SU-DHL-6 (cell line): ENCODE data around the gene SMOC2.

Experiments used
- H2AFZ ChIP-seq: fragments of 200-600 bp; sonication (generic); 2 replicates; pipeline ENCODE4 v1.6.1; 2014; ENCODE audit warnings: low read depth, mild to moderate bottlenecking, moderate library complexity, mixed read lengths, antibody characterized with exemption, low read length; ENCODE audit not compliant: severe bottlenecking
- H3F3A ChIP-seq: fragments of 200-600 bp; shearing (Covaris generic); 2 replicates; pipeline ENCODE4 v1.6.0; 2016; ENCODE audit warnings: antibody characterized with exemption, mild to moderate bottlenecking; ENCODE audit not compliant: insufficient read depth
- H3K27ac ChIP-seq: fragments of 200-600 bp; sonication (generic); 2 replicates; pipeline ENCODE4 v1.5.1; 2016; ENCODE audit warnings: low read depth, mild to moderate bottlenecking, low read length, moderate library complexity, mixed read lengths
- H3K27me3 ChIP-seq: fragments of 200-600 bp; sonication (generic), shearing (Covaris generic); 2 replicates; pipeline ENCODE4 v1.6.0; 2014; ENCODE audit warnings: mild to moderate bottlenecking, low read length
- H3K36me3 ChIP-seq: fragments of 200-600 bp; sonication (generic); 2 replicates; pipeline ENCODE4 v1.6.1; 2014; ENCODE audit warnings: mild to moderate bottlenecking, low read length, mixed read lengths
- H3K4me2 ChIP-seq: fragments of 300-600, 200-600 bp; shearing (Covaris generic), sonication (generic); 2 replicates; pipeline ENCODE4 v1.6.0; 2014; ENCODE audit warnings: low read length, low read depth, mild to moderate bottlenecking; ENCODE audit not compliant: poor library complexity, severe bottlenecking
- H3K4me3 ChIP-seq: fragments of 200-600 bp; sonication (generic); 2 replicates; pipeline ENCODE4 v1.5.1; 2014; ENCODE audit warnings: antibody characterized with exemption, low read length, mild to moderate bottlenecking, mixed read lengths; ENCODE audit not compliant: insufficient read depth, poor library complexity, severe bottlenecking
- H3K79me2 ChIP-seq: fragments of 200-600 bp; sonication (generic); 2 replicates; pipeline ENCODE4 v1.6.1; 2014; ENCODE audit warnings: mild to moderate bottlenecking, low read length, moderate library complexity; ENCODE audit not compliant: insufficient read depth
- H3K9ac ChIP-seq: fragments of 200-600 bp; sonication (generic); 2 replicates; pipeline ENCODE4 v1.7.0; 2014; ENCODE audit warnings: mild to moderate bottlenecking, low read length
- H3K9me2 ChIP-seq: fragments of 200-600 bp; sonication (generic); replicated peaks from 2 replicates; pipeline ENCODE4 v1.6.1; 2014; ENCODE audit warnings: low read length; ENCODE audit not compliant: insufficient read depth
- H3K9me3 ChIP-seq: fragments of 200-600 bp; sonication (generic); 2 replicates; pipeline ENCODE4 v1.6.1; 2014; ENCODE audit warnings: low read length, mixed read lengths; ENCODE audit not compliant: insufficient read depth
- H4K20me1 ChIP-seq: fragments of 200-600 bp; sonication (generic); 2 replicates; pipeline ENCODE4 v1.6.1; 2014; ENCODE audit warnings: low read depth, mild to moderate bottlenecking, antibody characterized with exemption, low read length, moderate library complexity, mixed read lengths
- EZH2phosphoT487 ChIP-seq: fragments of 200-600 bp; sonication (generic), shearing (Covaris generic); conservative IDR thresholded peaks from 2 replicates; pipeline ENCODE4 v1.6.1; 2018; ENCODE audit warnings: mild to moderate bottlenecking, antibody characterized with exemption, low read length, moderate library complexity, mixed read lengths
- TF ChIP-seq, protein P1 (sequence below): fragments of 200-600 bp; sonication (generic); IDR thresholded peaks from one replicate; pipeline ENCODE4 v1.5.1; 2017; ENCODE audit warnings: antibody characterized with exemption, mild to moderate bottlenecking, low read length, moderate library complexity; ENCODE audit not compliant: insufficient read depth, poor library complexity, severe bottlenecking

The SMOC2 gene

DNA sequence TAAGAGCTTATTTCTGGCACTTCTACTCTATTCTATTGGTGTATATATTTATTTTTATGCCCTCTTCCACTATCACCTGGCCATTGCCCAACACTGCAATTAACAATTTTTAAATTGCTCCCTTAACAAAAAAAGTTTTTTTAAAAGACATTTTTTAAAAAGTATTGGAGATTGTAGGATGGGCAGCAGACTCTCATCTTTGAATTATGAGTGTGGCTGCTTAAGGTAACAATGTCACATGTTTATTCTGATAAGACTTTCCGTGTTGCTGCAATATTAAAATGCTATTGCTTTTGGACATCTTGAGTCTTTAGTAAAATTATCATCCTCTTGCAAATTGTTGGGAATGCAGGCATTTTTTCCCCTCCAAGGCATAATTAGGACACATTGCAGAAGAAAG, 31.4 kb downstream of the SMOC2 start:
- Histone ChIP-seq H3K79me2 (no peaks in the 10 kb centered on the region), H3K9me3 (no peaks in the 10 kb centered on the region), H3K27ac (no peak overlapping the region), H3K9me2 (no peaks in the 10 kb centered on the region; the same call in 1 of the 2 replicates), H3K36me3 (no peaks in the 10 kb centered on the region), H3K9ac (no peak overlapping the region), H3K4me3 (no peak overlapping the region), H4K20me1 (no peaks in the 10 kb centered on the region), H3K27me3 (no peaks in the 10 kb centered on the region), H3F3A (no peaks in the 10 kb centered on the region), H3K4me2 (no peak overlapping the region), H2AFZ (no peak overlapping the region)
- TF ChIP-seq, protein P1, sequence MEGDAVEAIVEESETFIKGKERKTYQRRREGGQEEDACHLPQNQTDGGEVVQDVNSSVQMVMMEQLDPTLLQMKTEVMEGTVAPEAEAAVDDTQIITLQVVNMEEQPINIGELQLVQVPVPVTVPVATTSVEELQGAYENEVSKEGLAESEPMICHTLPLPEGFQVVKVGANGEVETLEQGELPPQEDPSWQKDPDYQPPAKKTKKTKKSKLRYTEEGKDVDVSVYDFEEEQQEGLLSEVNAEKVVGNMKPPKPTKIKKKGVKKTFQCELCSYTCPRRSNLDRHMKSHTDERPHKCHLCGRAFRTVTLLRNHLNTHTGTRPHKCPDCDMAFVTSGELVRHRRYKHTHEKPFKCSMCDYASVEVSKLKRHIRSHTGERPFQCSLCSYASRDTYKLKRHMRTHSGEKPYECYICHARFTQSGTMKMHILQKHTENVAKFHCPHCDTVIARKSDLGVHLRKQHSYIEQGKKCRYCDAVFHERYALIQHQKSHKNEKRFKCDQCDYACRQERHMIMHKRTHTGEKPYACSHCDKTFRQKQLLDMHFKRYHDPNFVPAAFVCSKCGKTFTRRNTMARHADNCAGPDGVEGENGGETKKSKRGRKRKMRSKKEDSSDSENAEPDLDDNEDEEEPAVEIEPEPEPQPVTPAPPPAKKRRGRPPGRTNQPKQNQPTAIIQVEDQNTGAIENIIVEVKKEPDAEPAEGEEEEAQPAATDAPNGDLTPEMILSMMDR, result no peak
- TF ChIP-seq EZH2phosphoT487, result no peak

DNA sequence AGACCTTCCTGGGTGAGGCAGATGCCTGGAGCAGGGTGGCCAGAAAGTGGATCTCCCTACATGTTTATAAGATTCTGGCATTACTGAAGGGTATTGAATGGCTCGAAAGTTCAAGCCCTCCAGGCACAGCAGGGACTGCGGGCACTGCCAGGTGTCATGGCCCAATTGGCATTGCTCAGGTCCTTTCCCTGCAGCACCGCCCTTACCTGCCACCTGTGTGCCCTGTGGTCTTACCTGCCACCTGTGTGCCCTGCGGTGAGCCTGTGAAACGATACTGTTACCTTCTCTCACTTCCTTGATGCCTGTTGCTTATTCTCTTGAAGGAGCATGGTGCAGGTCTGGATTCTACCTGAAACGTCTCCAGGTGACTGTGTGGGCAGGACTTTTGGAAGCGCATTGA, 32.2 kb downstream of the SMOC2 start:
- Histone ChIP-seq H2AFZ (no peak overlapping the region), H3F3A (no peaks in the 10 kb centered on the region), H3K4me3 (no peak overlapping the region), H3K9ac (no peak overlapping the region), H3K27ac (no peak overlapping the region), H3K27me3 (no peaks in the 10 kb centered on the region), H3K79me2 (no peaks in the 10 kb centered on the region), H4K20me1 (no peaks in the 10 kb centered on the region), H3K9me3 (no peaks in the 10 kb centered on the region), H3K4me2 (no peak overlapping the region), H3K36me3 (no peaks in the 10 kb centered on the region), H3K9me2 (no peaks in the 10 kb centered on the region; the same call in 1 of the 2 replicates)
- no peak for TF ChIP-seq EZH2phosphoT487
- TF ChIP-seq, protein P1, result no peak

DNA sequence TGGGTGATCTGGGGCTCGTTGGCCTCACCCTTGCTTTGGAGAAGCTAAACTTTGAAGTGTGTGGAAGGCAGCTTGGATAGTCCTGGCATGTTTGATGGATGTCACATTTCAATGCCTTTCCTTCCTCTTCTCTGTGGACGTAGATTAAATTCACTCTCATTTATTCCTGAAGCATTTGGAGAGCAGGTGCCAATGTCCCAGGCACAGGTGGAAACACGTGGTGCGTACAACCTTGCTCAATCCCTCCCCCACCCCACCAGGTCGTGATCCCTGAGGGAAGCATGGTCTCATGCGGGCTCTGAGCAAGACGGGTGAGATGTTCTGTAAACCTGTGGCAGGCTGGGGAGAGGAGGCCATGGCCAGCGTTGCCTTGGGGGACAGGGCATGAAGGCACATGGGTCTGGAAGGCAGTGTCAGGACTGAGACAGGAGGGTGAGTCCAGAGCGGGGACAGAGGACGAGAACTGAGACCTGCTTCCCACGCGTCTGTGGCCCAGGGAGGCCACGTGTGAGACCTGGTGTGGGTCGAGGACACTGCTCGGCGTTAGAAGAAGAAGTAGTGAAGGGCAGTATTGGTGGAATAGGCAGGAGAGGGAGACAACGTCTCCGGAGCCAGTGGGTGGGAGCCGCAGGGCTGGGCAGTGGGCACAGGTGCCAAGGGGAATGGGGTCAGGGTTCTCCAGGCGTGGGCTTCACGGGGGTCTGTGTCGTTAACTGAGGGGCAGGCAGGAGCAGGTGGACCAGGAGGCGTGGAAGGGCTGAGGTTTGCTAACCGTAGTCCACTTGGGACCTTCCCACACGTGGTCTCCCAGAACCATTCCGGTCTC, 34.4 kb downstream of the SMOC2 start:
- no peak overlapping the region for H3K4me2 ChIP-seq
- H3K9me3 ChIP-seq, result no peaks in the 10 kb centered on the region
- no peaks in the 10 kb centered on the region for H3K27me3 ChIP-seq
- no peaks in the 10 kb centered on the region for H4K20me1 ChIP-seq
- no peaks in the 10 kb centered on the region for H3K36me3 ChIP-seq
- H2AFZ ChIP-seq, result no peak overlapping the region
- H3K27ac ChIP-seq, result no peak overlapping the region
- no peaks in the 10 kb centered on the region for H3K79me2 ChIP-seq
- H3K4me3 ChIP-seq, result no peak overlapping the region
- H3K9me2 ChIP-seq, result no peaks in the 10 kb centered on the region; the same call in 1 of the 2 replicates
- no peak for TF ChIP-seq EZH2phosphoT487
- TF ChIP-seq, protein P1, result no peak
- H3F3A ChIP-seq, result no peaks in the 10 kb centered on the region
- no peak overlapping the region for H3K9ac ChIP-seq
